ENCODE results near the gene TRAF2.

DNA sequence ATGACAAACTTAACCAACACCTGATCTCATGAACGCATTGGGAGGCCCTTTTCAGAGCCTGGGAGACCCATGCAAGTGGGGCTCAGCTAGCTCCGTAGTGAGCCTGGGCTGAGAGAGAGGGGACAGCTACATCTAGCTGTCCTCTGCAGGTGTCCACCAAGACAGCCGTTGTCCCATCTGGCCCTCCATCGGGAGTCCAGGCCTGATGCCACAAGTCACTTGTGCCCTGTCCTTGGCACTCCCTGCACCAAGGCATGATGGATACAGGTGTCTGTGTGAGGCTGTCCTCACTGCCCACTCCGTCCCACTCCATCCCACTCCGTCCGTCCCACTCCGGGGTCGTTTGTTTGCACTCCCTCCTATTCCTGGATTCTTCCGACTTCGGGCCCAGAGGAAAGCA lies 17.7 kb upstream of the TRAF2 start:
- TF ChIP-seq, protein P1, sequence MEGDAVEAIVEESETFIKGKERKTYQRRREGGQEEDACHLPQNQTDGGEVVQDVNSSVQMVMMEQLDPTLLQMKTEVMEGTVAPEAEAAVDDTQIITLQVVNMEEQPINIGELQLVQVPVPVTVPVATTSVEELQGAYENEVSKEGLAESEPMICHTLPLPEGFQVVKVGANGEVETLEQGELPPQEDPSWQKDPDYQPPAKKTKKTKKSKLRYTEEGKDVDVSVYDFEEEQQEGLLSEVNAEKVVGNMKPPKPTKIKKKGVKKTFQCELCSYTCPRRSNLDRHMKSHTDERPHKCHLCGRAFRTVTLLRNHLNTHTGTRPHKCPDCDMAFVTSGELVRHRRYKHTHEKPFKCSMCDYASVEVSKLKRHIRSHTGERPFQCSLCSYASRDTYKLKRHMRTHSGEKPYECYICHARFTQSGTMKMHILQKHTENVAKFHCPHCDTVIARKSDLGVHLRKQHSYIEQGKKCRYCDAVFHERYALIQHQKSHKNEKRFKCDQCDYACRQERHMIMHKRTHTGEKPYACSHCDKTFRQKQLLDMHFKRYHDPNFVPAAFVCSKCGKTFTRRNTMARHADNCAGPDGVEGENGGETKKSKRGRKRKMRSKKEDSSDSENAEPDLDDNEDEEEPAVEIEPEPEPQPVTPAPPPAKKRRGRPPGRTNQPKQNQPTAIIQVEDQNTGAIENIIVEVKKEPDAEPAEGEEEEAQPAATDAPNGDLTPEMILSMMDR (IDR thresholded peaks at IDR 0.05 in 8 of 11, conservative IDR thresholded peaks at IDR 0.05 in 3 of 11) = no peak
- no peak for TF ChIP-seq POLR2A (IDR thresholded peaks at IDR 0.05)
- TF ChIP-seq POLR2AphosphoS5 (IDR thresholded peaks at IDR 0.05) = no peak

All from spleen (tissue), 7 donors.